AG04450 (cell line): ENCODE data around the gene DGCR6. TPM values are rescaled to one million over a fixed set of nuclear protein-coding genes. Genes with fewer than 3 reads are reported as not detected.
"Not testable (repeated sequence)": the region's sequence is repeated elsewhere in the genome, so short reads cannot be mapped to it uniquely, and the experiment has no call there.

Experiments
- CTCF ChIA-PET: fragments of 300-600, 350-600 bp; formaldehyde crosslinking; extraction: SDS; loops from one replicate; lab custom pipeline; 2022; ENCODE audit warnings: antibody characterized with exemption, inconsistent platforms; lab: Charles Lee
- POLR2A ChIA-PET: fragments of 350-600 bp; formaldehyde crosslinking; extraction: SDS; loops from one replicate; lab custom pipeline; 2021; ENCODE audit warnings: antibody characterized with exemption, inconsistent platforms; lab: Yijun Ruan, JAX
- DNase-seq: peaks from one replicate; pipeline ENCODE4 v3.0.0-alpha.2; 2011; ENCODE audit warnings: low read depth, low spot score
- H3K27ac ChIP-seq: one replicate; pipeline ENCODE4 v1.5.1; 2012; ENCODE audit warnings: low read depth, low read length, control low read depth
- H3K27me3 ChIP-seq: one replicate; pipeline ENCODE4 v1.6.0; 2012; ENCODE audit warnings: low read length; ENCODE audit not compliant: control insufficient read depth, insufficient read depth
- H3K4me3 ChIP-seq: 2 replicates; pipeline ENCODE4 v1.5.1; 2011; ENCODE audit warnings: mild to moderate bottlenecking, low read depth, low read length, control low read depth
- H3K9me3 ChIP-seq: 2 replicates; pipeline ENCODE4 v1.5.1; 2012; ENCODE audit warnings: low read length; ENCODE audit not compliant: control insufficient read depth, insufficient read depth
- polyA plus RNA-seq: library from polyadenylated mRNA; depleted of rRNA; stranded (reverse); fragments of >200 nt; gene quantifications from 2 replicates; pipeline ENCODE4 v1.2.3, GENCODE V29; 2011
- TF ChIP-seq, protein P1 (sequence below): IDR thresholded peaks from 2 replicates; pipeline ENCODE4 v1.5.1; 2011; ENCODE audit warnings: low read depth, low read length, control low read depth, inconsistent platforms

DGCR6 gene
- polyA plus RNA-seq, 1 experiment, result 0.06 TPM

DNA sequence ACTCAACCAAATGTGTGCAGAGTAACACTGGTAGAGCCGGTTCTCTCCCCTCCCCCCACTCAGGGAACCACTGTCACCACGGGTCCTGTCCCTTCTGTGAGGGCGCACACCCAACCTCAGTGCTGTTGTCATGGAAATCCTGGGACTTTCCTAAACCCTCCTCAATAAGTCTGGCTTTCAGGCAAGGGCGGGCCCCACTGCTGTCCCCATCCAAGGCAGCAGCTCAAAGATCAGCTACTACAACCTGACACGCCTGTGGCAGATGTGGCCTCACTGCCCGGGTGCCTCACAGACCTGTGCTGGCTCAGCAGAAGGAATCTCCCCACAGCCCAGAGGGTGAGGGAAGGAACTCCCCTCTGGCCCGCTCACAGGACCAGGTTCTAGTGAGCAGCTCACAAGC lies 27.8 kb downstream of the DGCR6 start:
- no peak for DNase-seq
- CTCF ChIA-PET, result no interaction called here
- POLR2A ChIA-PET, result no interaction called here

DNA sequence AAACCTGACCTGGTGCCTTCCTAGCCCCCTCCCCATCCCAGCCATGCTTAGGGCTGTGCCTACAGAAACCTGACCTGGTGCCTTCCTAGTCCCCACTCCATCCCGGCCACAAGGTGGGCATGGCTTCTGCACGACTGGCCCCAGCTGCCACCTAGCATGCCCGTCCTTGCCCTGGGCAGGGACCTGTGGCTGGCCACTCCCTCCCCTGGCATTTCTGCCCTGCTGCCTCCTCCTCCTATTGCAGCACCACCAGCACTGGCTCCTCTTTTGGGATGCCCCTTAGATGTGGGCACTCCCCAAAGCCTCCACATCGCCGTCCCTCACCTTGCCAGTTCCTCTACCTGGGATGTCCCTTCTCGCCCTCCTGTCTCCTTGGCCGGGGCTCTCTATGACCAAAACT lies 28.6 kb downstream of the DGCR6 start:
- H3K9me3 ChIP-seq, POLR2A ChIA-PET, CTCF ChIA-PET, H3K27me3 ChIP-seq, DNase-seq, H3K27ac ChIP-seq, H3K4me3 ChIP-seq: not testable (repeated sequence)

More for the DNA sequence above, 27.8 kb downstream of the DGCR6 start:
- Histone ChIP-seq H3K27ac (no peak overlapping the region), H3K9me3 (no peaks in the 10 kb centered on the region), H3K27me3 (no peaks in the 10 kb centered on the region), H3K4me3 (no peak overlapping the region)
- TF ChIP-seq, protein P1, sequence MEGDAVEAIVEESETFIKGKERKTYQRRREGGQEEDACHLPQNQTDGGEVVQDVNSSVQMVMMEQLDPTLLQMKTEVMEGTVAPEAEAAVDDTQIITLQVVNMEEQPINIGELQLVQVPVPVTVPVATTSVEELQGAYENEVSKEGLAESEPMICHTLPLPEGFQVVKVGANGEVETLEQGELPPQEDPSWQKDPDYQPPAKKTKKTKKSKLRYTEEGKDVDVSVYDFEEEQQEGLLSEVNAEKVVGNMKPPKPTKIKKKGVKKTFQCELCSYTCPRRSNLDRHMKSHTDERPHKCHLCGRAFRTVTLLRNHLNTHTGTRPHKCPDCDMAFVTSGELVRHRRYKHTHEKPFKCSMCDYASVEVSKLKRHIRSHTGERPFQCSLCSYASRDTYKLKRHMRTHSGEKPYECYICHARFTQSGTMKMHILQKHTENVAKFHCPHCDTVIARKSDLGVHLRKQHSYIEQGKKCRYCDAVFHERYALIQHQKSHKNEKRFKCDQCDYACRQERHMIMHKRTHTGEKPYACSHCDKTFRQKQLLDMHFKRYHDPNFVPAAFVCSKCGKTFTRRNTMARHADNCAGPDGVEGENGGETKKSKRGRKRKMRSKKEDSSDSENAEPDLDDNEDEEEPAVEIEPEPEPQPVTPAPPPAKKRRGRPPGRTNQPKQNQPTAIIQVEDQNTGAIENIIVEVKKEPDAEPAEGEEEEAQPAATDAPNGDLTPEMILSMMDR, result no peak

DNA sequence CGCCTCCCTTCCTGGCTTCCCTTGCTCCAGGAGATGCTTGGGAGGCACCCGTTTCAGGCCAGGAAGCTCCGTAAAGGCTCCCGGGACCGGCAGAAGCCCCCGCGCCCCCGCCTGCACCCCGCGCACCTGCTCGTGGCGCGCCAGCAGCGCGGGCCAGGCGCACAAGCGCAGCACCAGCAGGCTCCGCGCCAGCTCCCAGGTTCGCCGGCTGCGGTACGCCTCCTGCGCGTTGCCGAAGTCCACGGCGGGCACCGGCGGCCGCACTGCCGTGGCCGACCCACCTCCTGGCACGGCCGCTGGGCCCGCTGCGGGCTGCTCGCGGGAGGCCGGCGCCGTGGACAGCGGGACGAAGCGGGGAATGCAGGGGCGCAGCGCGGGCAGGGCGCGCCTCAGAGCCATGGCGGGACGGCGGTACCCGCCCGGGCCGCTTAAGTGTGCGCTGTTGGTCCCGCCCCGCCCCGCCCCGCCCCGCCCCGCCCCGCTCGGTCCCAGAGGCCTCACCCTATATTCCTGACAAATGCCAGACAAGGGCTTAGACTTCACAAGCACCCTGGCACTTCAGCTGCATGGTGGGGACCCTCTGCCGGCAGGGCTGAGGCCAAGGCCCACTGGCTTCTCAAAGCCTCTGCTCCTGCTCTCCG lies 29.9 kb downstream of the DGCR6 start, which contains the start of gene PRODH:
Gene PRODH (minus strand): TSS at position 405 of the 641 bp plus-strand sequence. CDS start 6 bp downstream, at position 399.
- Histone ChIP-seq H3K27ac (no peak within 1 kb of the TSS), H3K27me3 (no peaks in the 10 kb centered on the region), H3K4me3 (no peak within 1 kb of the TSS), H3K9me3 (no peaks in the 10 kb centered on the region)
- DNase-seq, result no peak
- ChIA-PET CTCF (no interaction called here), POLR2A (no interaction called here)
- TF ChIP-seq, protein P1, result no peak

DNA sequence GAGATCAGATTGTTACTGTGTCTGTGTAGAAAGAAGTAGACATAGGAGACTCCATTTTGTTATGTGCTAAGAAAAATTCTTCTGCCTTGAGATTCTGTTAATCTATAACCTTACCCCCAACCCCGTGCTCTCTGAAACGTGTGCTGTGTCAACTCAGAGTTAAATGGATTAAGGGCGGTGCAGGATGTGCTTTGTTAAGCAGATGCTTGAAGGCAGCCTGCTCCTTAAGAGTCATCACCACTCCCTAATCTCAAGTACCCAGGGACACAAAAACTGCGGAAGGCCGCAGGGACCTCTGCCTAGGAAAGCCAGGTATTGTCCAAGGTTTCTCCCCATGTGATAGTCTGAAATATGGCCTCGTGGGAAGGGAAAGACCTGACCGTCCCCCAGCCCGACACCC lies 32.6 kb downstream of the DGCR6 start:
- CTCF ChIA-PET, H3K9me3 ChIP-seq, POLR2A ChIA-PET, H3K27ac ChIP-seq, H3K27me3 ChIP-seq, H3K4me3 ChIP-seq, DNase-seq: not testable (repeated sequence)

DNA sequence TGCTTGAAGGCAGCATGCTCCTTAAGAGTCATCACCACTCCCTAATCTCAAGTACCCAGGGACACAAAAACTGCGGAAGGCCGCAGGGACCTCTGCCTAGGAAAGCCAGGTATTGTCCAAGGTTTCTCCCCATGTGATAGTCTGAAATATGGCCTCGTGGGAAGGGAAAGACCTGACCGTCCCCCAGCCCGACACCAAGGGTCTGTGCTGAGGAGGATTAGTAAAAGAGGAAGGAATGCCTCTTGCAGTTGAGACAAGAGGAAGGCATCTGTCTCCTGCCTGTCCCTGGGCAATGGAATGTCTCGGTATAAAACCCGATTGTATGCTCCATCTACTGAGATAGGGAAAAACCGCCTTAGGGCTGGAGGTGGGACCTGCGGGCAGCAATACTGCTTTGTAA lies 41.0 kb downstream of the DGCR6 start:
- peaks cover 17% of the 10 kb centered on the region for H3K27me3 ChIP-seq
- H3K27ac ChIP-seq, H3K9me3 ChIP-seq, CTCF ChIA-PET, DNase-seq, POLR2A ChIA-PET, H3K4me3 ChIP-seq: not testable (repeated sequence)

DNA sequence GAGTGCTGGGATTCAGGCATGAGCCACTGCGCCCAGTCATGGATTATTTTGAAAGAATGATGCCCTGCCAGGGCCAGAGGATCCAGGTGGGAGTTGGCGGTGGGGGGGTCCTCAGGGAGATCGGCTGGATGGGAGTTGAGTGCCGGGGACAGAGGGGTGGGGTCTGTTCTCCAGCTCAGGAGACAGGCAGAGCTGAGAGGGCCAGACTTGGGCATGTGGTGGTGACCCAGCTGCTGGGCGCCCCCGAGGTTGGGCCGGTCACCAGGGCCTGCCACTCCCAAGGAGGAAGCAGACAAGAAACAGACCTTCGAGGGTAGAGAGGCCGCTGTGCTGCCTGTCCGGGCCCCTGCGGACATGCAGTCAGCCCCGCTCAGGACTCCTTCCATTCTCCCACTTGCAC lies 41.8 kb downstream of the DGCR6 start:
- no peak for DNase-seq
- H3K27me3 ChIP-seq, result peaks cover 17% of the 10 kb centered on the region
- no peak overlapping the region for H3K27ac ChIP-seq
- H3K9me3 ChIP-seq, result no peaks in the 10 kb centered on the region
- TF ChIP-seq, protein P1, result no peak
- no peak overlapping the region for H3K4me3 ChIP-seq
- ChIA-PET POLR2A (no interaction called here), CTCF (no interaction called here)
